Ishikawa (cell line): ENCODE results near the gene STK17B.

ENCODE experiments used
- CEBPB ChIP-seq: IDR thresholded peaks from 2 replicates; pipeline ENCODE4 v1.6.1; 2012
- CREB1 ChIP-seq: IDR thresholded peaks from 2 replicates; pipeline ENCODE4 v1.6.1; 2012; ENCODE audit warnings: low read depth
- EGR1 ChIP-seq: IDR thresholded peaks from 2 replicates; pipeline ENCODE4 v1.6.1; 2012
- EP300 ChIP-seq: IDR thresholded peaks from 2 replicates; pipeline ENCODE4 v1.6.1; 2012; ENCODE audit warnings: borderline replicate concordance
- FOXM1 ChIP-seq: IDR thresholded peaks from 2 replicates; pipeline ENCODE4 v1.6.1; 2012; ENCODE audit warnings: low read depth, borderline replicate concordance
- NFIC ChIP-seq: IDR thresholded peaks from 2 replicates; pipeline ENCODE4 v1.6.1; 2012
- RAD21 ChIP-seq: IDR thresholded peaks from 2 replicates; pipeline ENCODE4 v1.6.1; 2012; ENCODE audit warnings: low read depth
- REST ChIP-seq: IDR thresholded peaks from 2 replicates; pipeline ENCODE4 v1.6.1; 2012; ENCODE audit warnings: low read depth, mild to moderate bottlenecking
- TAF1 ChIP-seq: IDR thresholded peaks from 2 replicates; pipeline ENCODE4 v1.6.1; 2012; ENCODE audit warnings: low read depth, mild to moderate bottlenecking
- TCF12 ChIP-seq: IDR thresholded peaks from 2 replicates; pipeline ENCODE4 v1.6.1; 2012; ENCODE audit warnings: low read depth
- TEAD4 ChIP-seq: IDR thresholded peaks from 2 replicates; pipeline ENCODE4 v1.6.1; 2012
- YY1 ChIP-seq: IDR thresholded peaks from 2 replicates; pipeline ENCODE4 v1.6.1; 2012; ENCODE audit warnings: low read depth
- ZBTB7A ChIP-seq: IDR thresholded peaks from 2 replicates; pipeline ENCODE4 v1.6.1; 2012; ENCODE audit warnings: low read depth
- TF ChIP-seq, protein P1 (sequence below): IDR thresholded peaks from 2 replicates; pipeline ENCODE4 v1.6.1; 2012
- TF ChIP-seq, protein P2 (sequence below): IDR thresholded peaks from 2 replicates; pipeline ENCODE4 v1.6.1; 2012

Gene STK17B

DNA sequence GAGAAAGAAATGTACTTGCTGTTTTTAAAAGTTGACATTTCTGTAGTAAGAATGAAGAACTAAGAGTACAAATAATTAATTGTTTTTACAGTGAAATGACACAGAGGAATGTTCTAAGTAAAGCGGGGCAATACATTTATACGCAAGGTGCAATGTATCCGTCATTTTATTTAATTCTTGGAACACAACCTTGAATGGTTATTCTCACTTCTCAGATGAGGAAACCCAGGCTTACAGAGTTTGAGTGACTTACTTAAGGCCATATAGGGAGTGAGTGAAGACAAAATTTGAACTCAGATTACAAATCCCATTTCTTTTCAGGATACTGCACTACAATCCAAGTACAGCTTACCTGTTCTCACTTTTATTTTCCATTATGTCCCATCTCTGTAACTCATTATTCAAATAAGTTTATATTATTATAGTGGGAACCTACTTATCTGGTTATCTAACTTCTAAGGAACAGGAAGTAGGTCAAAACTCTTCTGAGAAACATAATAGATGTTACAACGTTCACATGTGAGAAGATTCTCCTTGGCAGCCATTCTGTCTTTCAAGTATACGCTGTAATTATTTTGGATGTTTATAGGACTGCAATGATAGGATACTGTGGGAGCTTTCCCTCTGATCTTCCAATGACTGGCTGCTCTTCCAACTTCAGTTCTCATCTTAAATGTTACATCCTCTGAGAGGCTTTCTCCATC is 12.3 kb upstream of the STK17B start:
- no peak for TF ChIP-seq ZBTB7A
- no peak for TF ChIP-seq TAF1
- no peak for TF ChIP-seq RAD21
- no peak for TF ChIP-seq TEAD4
- TF ChIP-seq YY1: no peak
- TF ChIP-seq FOXM1: no peak

DNA sequence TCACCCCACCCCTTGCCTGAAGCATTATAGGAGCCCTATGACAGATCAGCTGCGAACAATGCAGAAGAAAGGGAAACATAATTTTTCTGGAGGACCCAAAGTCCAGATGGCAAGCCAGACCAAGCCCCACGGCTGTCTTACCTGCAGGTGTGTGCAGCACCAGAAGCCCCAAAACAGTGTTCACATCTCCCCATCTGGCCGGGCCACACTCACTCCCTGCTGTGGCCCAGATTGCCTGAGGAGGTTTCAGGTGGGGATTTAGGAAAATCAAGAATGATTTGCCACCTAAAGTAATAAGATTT is 11.7 kb upstream of the STK17B start:
- TF ChIP-seq, protein P1, sequence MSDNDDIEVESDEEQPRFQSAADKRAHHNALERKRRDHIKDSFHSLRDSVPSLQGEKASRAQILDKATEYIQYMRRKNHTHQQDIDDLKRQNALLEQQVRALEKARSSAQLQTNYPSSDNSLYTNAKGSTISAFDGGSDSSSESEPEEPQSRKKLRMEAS: no peak

GRCh38 chr2:196182439-196183171 is 11.2 kb upstream of the STK17B start:
- TF ChIP-seq, protein P1: no peak
- TF ChIP-seq TEAD4 (no peak), REST (no peak), TAF1 (no peak), YY1 (no peak), EGR1 (no peak), RAD21 (no peak), CREB1 (no peak), EP300 (no peak), ZBTB7A (no peak), FOXM1 (no peak), NFIC (no peak), TCF12 (no peak), CEBPB (no peak)
- TF ChIP-seq, protein P2, sequence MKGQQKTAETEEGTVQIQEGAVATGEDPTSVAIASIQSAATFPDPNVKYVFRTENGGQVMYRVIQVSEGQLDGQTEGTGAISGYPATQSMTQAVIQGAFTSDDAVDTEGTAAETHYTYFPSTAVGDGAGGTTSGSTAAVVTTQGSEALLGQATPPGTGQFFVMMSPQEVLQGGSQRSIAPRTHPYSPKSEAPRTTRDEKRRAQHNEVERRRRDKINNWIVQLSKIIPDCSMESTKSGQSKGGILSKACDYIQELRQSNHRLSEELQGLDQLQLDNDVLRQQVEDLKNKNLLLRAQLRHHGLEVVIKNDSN: no peak

DNA sequence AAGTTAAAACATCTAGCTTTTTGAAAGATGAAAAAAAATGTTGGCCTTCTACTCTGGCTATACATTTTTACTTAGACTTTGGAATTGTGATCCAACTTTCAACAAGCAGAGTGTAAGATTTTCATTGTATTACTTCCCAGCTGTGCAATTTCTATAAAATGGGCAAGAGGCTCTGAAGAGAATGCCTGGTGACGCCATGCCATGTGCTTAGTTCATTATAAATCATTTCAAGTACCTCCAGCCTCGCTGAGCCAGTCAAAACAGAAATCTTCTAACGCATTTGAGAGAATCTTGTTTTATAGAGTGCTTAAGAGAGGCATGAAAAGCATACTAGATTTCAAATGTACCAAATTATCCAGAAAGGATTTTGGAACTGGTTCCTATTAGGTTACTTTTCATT is 10.1 kb upstream of the STK17B start:
- TF ChIP-seq EP300: no peak
- TF ChIP-seq CEBPB: no peak
- TF ChIP-seq ZBTB7A: no peak
- TF ChIP-seq TEAD4: no peak

GRCh38 chr2:196177124-196177523 is 5.7 kb upstream of the STK17B start:
- TF ChIP-seq, protein P1: no peak
- TF ChIP-seq TAF1: no peak
- no peak for TF ChIP-seq CREB1
- no peak for TF ChIP-seq CEBPB
- TF ChIP-seq EGR1: no peak
- TF ChIP-seq RAD21: no peak
- TF ChIP-seq TEAD4: no peak
- no peak for TF ChIP-seq REST
- TF ChIP-seq EP300: no peak
- TF ChIP-seq FOXM1: no peak
- no peak for TF ChIP-seq YY1
- TF ChIP-seq TCF12: no peak
- TF ChIP-seq, protein P2: no peak

- TF ChIP-seq FOXM1 (no peak), RAD21 (no peak), EP300 (no peak), TCF12 (no peak), TEAD4 (no peak), TAF1 (no peak), REST (no peak), CREB1 (no peak), YY1 (no peak), CEBPB (no peak)
- TF ChIP-seq, protein P2: no peak
- TF ChIP-seq, protein P1: no peak
Measured at GRCh38 chr2:196176142-196176738, 4.9 kb upstream of the STK17B start.
